Natural killer cell treated with Interleukin-12 subunit alpha and Interleukin-12 subunit beta and Interleukin-15 and Interleukin-18, amount 100 ng/mL, for 72 hours (primary cell): ENCODE data around the gene CDH13. TPM values are rescaled to one million over a fixed set of nuclear protein-coding genes. Genes with fewer than 3 reads are reported as not detected.

ENCODE experiments used
- ATAC-seq, 2 donors: fragments of 150-1000 bp; cut with Tn5 transposase in 1 of 2; sonication (Bioruptor Pico), chemical (Tn5 transposase) in 1 of 2; 2 replicates each; pipeline ENCODE4 v1.10.0; 2021
- DNase-seq: peaks from one replicate; pipeline ENCODE4 v3.0.0; 2022; ENCODE audit warnings: low spot score
- H3K27ac Mint-ChIP-seq, 2 donors: 1 replicate in 1 of 2; 2 replicates in 1 of 2; pipeline ENCODE4 v1.8.0; 2022; ENCODE audit warnings: mixed read lengths in 2 of 2, mild to moderate bottlenecking in 1 of 2, moderate library complexity in 1 of 2
- H3K27me3 Mint-ChIP-seq, 2 donors: 1 replicate in 1 of 2; 2 replicates in 1 of 2; pipeline ENCODE4 v1.8.0; 2022; ENCODE audit warnings: mixed read lengths in 2 of 2
- H3K36me3 Mint-ChIP-seq: one replicate; pipeline ENCODE4 v1.8.0; 2022; ENCODE audit warnings: mixed read lengths
- H3K4me1 Mint-ChIP-seq, 2 donors: 1 replicate in 1 of 2; 2 replicates in 1 of 2; pipeline ENCODE4 v1.8.0; 2022; ENCODE audit warnings: low read depth in 2 of 2, mixed read lengths in 2 of 2, mild to moderate bottlenecking in 1 of 2
- H3K4me3 Mint-ChIP-seq: one replicate; pipeline ENCODE4 v1.8.0; 2022; ENCODE audit warnings: mixed read lengths
- H3K9me3 Mint-ChIP-seq: 2 replicates; pipeline ENCODE4 v1.8.0; 2022; ENCODE audit warnings: mixed read lengths
- total RNA-seq, 2 donors: library from RNA; stranded (reverse); gene quantifications; one replicate each; pipeline ENCODE4 v1.2.3, GENCODE V29; 2022

CDH13 gene
- total RNA-seq, 2 donors from 2014 or later = not detected

- no peaks in the 10 kb centered on the region for H3K36me3 Mint-ChIP-seq
- H3K9me3 Mint-ChIP-seq = no peaks in the 10 kb centered on the region
- no peaks in the 10 kb centered on the region for H3K4me1 Mint-ChIP-seq
Measured at GRCh38 chr16:83353241-83353640, 726.5 kb downstream of the CDH13 start.

GRCh38 chr16:83354015-83354414 is 727.2 kb downstream of the CDH13 start:
- Mint-ChIP-seq H3K27me3 (peaks cover 6 to 7% of the 10 kb centered on the region in 2 donors), H3K4me3 (no peak overlapping the region), H3K27ac (no peak overlapping the region), H3K36me3 (no peaks in the 10 kb centered on the region), H3K9me3 (no peaks in the 10 kb centered on the region), H3K4me1 (no peaks in the 10 kb centered on the region)
- ATAC-seq (no peak), DNase-seq (no peak)

More at GRCh38 chr16:83353241-83353640, 726.5 kb downstream of the CDH13 start:
- Mint-ChIP-seq H3K4me3 (no peak overlapping the region), H3K27me3 (peaks cover 6 to 7% of the 10 kb centered on the region in 2 donors), H3K27ac (no peak overlapping the region)
- ATAC-seq (no peak), DNase-seq (no peak)

- no peak overlapping the region for H3K4me3 Mint-ChIP-seq
- peak in 1 of 2 donors; percentile 15 for ATAC-seq
- H3K27ac Mint-ChIP-seq = no peak overlapping the region
- H3K9me3 Mint-ChIP-seq = no peaks in the 10 kb centered on the region
- peaks cover 6 to 11% of the 10 kb centered on the region in 2 donors for H3K27me3 Mint-ChIP-seq
- H3K36me3 Mint-ChIP-seq = no peaks in the 10 kb centered on the region
- DNase-seq = no peak
- no peaks in the 10 kb centered on the region for H3K4me1 Mint-ChIP-seq
Measured at GRCh38 chr16:83355570-83356218, 728.9 kb downstream of the CDH13 start.

GRCh38 chr16:83356266-83356665 is 729.5 kb downstream of the CDH13 start:
- no peaks in the 10 kb centered on the region for H3K9me3 Mint-ChIP-seq
- DNase-seq (no peak), ATAC-seq (no peak)
- H3K4me3 Mint-ChIP-seq = no peak overlapping the region
- H3K27ac Mint-ChIP-seq = no peak overlapping the region
- H3K4me1 Mint-ChIP-seq = no peaks in the 10 kb centered on the region
- peaks cover 10 to 16% of the 10 kb centered on the region in 2 donors for H3K27me3 Mint-ChIP-seq
- H3K36me3 Mint-ChIP-seq = no peaks in the 10 kb centered on the region

GRCh38 chr16:83356986-83357385 is 730.2 kb downstream of the CDH13 start:
- H3K4me1 Mint-ChIP-seq = no peaks in the 10 kb centered on the region
- DNase-seq = no peak
- no peaks in the 10 kb centered on the region for H3K36me3 Mint-ChIP-seq
- ATAC-seq = no peak
- no peaks in the 10 kb centered on the region for H3K9me3 Mint-ChIP-seq
- peaks cover 10 to 23% of the 10 kb centered on the region in 2 donors for H3K27me3 Mint-ChIP-seq
- H3K27ac Mint-ChIP-seq = no peak overlapping the region
- no peak overlapping the region for H3K4me3 Mint-ChIP-seq

- no peaks in the 10 kb centered on the region for H3K9me3 Mint-ChIP-seq
- H3K27ac Mint-ChIP-seq = no peak overlapping the region
- H3K27me3 Mint-ChIP-seq = peaks cover 20 to 49% of the 10 kb centered on the region in 2 donors
- no peaks in the 10 kb centered on the region for H3K4me1 Mint-ChIP-seq
- no peak for DNase-seq
- no peak for ATAC-seq
- H3K36me3 Mint-ChIP-seq = no peaks in the 10 kb centered on the region
- H3K4me3 Mint-ChIP-seq = no peak overlapping the region
Measured at GRCh38 chr16:83363521-83363920, 736.8 kb downstream of the CDH13 start.

GRCh38 chr16:83365166-83365565 is 738.4 kb downstream of the CDH13 start:
- no peak for ATAC-seq
- H3K9me3 Mint-ChIP-seq = no peaks in the 10 kb centered on the region

GRCh38 chr16:83366228-83366627 is 739.5 kb downstream of the CDH13 start:
- no peak for ATAC-seq
- Mint-ChIP-seq H3K4me3 (no peak overlapping the region), H3K27ac (no peak overlapping the region)

More at GRCh38 chr16:83365166-83365565, 738.4 kb downstream of the CDH13 start:
- no peak overlapping the region for H3K4me3 Mint-ChIP-seq
- no peaks in the 10 kb centered on the region for H3K4me1 Mint-ChIP-seq
- peaks cover 25 to 52% of the 10 kb centered on the region in 2 donors for H3K27me3 Mint-ChIP-seq
- no peak for DNase-seq
- no peaks in the 10 kb centered on the region for H3K36me3 Mint-ChIP-seq
- H3K27ac Mint-ChIP-seq = no peak overlapping the region

GRCh38 chr16:83374979-83375378 is 748.2 kb downstream of the CDH13 start:
- peaks cover 5% of the 10 kb centered on the region for H3K9me3 Mint-ChIP-seq
- DNase-seq = no peak
- no peak overlapping the region for H3K27ac Mint-ChIP-seq
- ATAC-seq = no peak
- H3K4me1 Mint-ChIP-seq = no peaks in the 10 kb centered on the region
- H3K4me3 Mint-ChIP-seq = no peak overlapping the region
- no peaks in the 10 kb centered on the region for H3K36me3 Mint-ChIP-seq
- peaks cover 11 to 18% of the 10 kb centered on the region in 2 donors for H3K27me3 Mint-ChIP-seq

More at GRCh38 chr16:83366228-83366627, 739.5 kb downstream of the CDH13 start:
- no peaks in the 10 kb centered on the region for H3K4me1 Mint-ChIP-seq
- no peaks in the 10 kb centered on the region for H3K9me3 Mint-ChIP-seq
- peaks cover 24 to 47% of the 10 kb centered on the region in 2 donors for H3K27me3 Mint-ChIP-seq
- H3K36me3 Mint-ChIP-seq = no peaks in the 10 kb centered on the region
- no peak for DNase-seq

GRCh38 chr16:83389751-83390150 is 763.0 kb downstream of the CDH13 start:
- Mint-ChIP-seq H3K4me3 (no peak overlapping the region), H3K4me1 (no peaks in the 10 kb centered on the region), H3K36me3 (no peaks in the 10 kb centered on the region), H3K9me3 (peaks cover 7% of the 10 kb centered on the region), H3K27me3 (peaks cover 0 to 19% of the 10 kb centered on the region in 2 donors), H3K27ac (no peak overlapping the region)
- no peak for ATAC-seq
- DNase-seq = no peak

- Mint-ChIP-seq H3K4me1 (no peaks in the 10 kb centered on the region), H3K4me3 (no peak overlapping the region), H3K27me3 (peaks cover 0 to 21% of the 10 kb centered on the region in 2 donors), H3K9me3 (peaks cover 7% of the 10 kb centered on the region), H3K27ac (no peak overlapping the region), H3K36me3 (no peaks in the 10 kb centered on the region)
- DNase-seq (no peak), ATAC-seq (no peak)
Measured at GRCh38 chr16:83390759-83391158, 764.0 kb downstream of the CDH13 start.

GRCh38 chr16:83392743-83393142 is 766.0 kb downstream of the CDH13 start:
- DNase-seq = no peak
- Mint-ChIP-seq H3K36me3 (no peaks in the 10 kb centered on the region), H3K4me3 (no peak overlapping the region), H3K4me1 (no peaks in the 10 kb centered on the region), H3K27me3 (peaks cover 0 to 27% of the 10 kb centered on the region in 2 donors), H3K9me3 (peaks cover 7% of the 10 kb centered on the region), H3K27ac (no peak overlapping the region)
- ATAC-seq = no peak

GRCh38 chr16:83393196-83393981 is 766.6 kb downstream of the CDH13 start:
- Mint-ChIP-seq H3K4me3 (no peak overlapping the region), H3K27me3 (peaks cover 3 to 27% of the 10 kb centered on the region in 2 donors), H3K36me3 (no peaks in the 10 kb centered on the region), H3K27ac (no peak overlapping the region), H3K9me3 (peaks cover 7% of the 10 kb centered on the region), H3K4me1 (no peaks in the 10 kb centered on the region)
- DNase-seq = no peak
- ATAC-seq = no peak

GRCh38 chr16:83397601-83398291 is 771.0 kb downstream of the CDH13 start:
- DNase-seq (no peak), ATAC-seq (no peak)
- Mint-ChIP-seq H3K27me3 (peaks cover 4 to 33% of the 10 kb centered on the region in 2 donors), H3K4me3 (no peak overlapping the region), H3K4me1 (no peaks in the 10 kb centered on the region), H3K36me3 (no peaks in the 10 kb centered on the region), H3K27ac (no peak overlapping the region), H3K9me3 (peaks cover 11% of the 10 kb centered on the region)
